ENCODE measurements around the gene RAMP1.
"Not testable (repeated sequence)": the region's sequence is repeated elsewhere in the genome, so short reads cannot be mapped to it uniquely, and the experiment has no call there.

Gene RAMP1

DNA sequence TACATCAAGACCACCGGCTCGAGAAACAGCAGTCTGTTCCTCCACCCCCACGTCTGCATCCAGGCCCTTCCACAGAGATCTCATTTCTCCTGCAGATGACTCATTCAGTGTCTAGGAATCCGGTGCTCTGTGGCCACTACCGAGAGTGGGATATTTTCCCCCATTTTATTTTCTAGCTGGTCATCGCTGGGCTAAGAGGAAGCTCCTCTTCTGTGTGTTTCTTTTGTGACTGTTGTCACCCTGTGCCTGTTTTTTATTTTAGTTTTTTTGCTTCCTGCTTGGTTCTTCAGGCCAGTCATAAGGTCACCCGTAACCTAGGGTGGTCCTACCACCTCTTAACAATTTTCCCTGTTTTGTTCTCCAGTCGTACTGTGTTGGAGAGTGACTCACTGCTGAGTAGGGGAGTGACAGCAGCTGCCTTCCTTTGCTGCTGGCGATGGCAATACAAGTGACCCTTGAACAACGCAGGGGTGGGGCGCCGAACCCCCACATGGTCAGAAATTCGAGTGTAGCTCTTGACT, 6.7 kb downstream of the RAMP1 start:
- no peak for TF ChIP-seq CTCF (IDR thresholded peaks at IDR 0.05; ENCODE audit: low read depth, low read length, missing control alignments)

GRCh38 chr2:237867465-237867864, 8.0 kb downstream of the RAMP1 start:
- no peak overlapping the region for H3K4me3 ChIP-seq (replicated peaks; ENCODE audit: low read depth, low read length)
- TF ChIP-seq CTCF (IDR thresholded peaks at IDR 0.05; ENCODE audit: low read depth, low read length, missing control alignments) = no peak
- DNase-seq (ENCODE audit: extremely low read depth, low read depth) = no peak

More for the DNA sequence above, 6.7 kb downstream of the RAMP1 start:
- DNase-seq (ENCODE audit: extremely low read depth, low read depth) = no peak
- no peak overlapping the region for H3K4me3 ChIP-seq (replicated peaks; ENCODE audit: low read depth, low read length)

- DNase-seq (ENCODE audit: extremely low read depth, low read depth); H3K4me3 ChIP-seq (replicated peaks; ENCODE audit: low read depth, low read length): not testable (repeated sequence)
Measured at GRCh38 chr2:237868074-237868473, 8.7 kb downstream of the RAMP1 start.

GRCh38 chr2:237868631-237869342, 9.4 kb downstream of the RAMP1 start:
- no peak overlapping the region for H3K4me3 ChIP-seq (replicated peaks; ENCODE audit: low read depth, low read length)
- TF ChIP-seq CTCF (IDR thresholded peaks at IDR 0.05; ENCODE audit: low read depth, low read length, missing control alignments) = no peak
- no peak for DNase-seq (ENCODE audit: extremely low read depth, low read depth)

DNA sequence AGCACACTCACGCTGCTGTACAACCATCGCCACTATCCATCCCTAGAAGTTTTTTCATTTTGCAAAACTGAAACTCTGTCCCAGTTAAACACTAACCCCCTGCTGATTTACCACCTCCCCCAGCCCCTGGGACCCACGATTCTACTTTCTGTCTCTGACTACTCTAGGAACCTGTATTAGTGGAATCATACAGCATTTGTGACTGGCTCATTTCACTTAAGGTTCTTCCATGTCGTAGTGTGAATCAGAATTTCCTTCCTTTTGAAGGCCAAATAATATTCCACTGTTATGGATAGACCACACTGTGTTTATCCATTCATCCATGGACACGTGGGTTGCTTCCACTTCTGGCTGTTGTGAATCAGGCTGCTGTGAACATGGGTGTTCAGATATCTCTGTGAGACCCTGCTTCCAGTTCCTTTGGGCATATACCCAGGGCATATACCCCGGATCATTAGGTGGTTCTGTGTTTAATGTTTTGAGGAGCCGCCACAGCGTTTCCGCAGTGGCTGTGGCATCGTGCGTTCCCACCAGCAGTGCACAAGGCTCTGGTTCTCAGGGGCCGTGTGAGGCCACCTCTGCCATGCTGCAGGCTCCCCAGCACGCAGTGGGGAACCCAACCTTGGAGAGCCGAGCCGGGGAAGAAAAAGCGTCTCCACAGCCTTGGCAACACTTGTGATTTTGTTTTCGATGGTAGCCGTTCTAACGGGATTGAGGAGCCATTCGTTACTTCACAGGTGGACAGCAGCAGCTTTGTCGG, 10.1 kb downstream of the RAMP1 start:
- no peak for TF ChIP-seq CTCF (IDR thresholded peaks at IDR 0.05; ENCODE audit: low read depth, low read length, missing control alignments)
- DNase-seq (ENCODE audit: extremely low read depth, low read depth) = no peak
- no peak overlapping the region for H3K4me3 ChIP-seq (replicated peaks; ENCODE audit: low read depth, low read length)

DNA sequence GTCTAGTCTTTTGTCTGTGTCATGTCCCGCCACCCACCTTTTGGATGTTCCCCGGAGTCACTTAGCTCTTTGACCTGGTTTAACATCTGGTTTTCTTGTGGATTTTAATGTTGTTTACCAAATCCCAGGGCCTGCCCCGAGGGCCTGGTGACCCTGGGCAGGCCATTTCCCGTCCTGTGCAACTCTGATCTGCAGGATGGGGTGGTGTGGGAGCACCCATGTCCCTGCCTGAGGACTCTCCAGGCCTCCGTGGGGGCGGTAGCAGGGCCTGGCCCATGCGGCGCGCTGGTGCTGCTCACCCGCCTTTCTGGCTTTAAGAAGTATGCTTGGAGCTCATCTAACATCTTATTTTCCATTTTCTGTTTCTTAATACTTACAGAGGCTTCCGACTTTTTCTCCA, 10.7 kb downstream of the RAMP1 start:
- TF ChIP-seq CTCF (IDR thresholded peaks at IDR 0.05; ENCODE audit: low read depth, low read length, missing control alignments) = no peak
- no peak for DNase-seq (ENCODE audit: extremely low read depth, low read depth)

More for the DNA sequence above, 10.7 kb downstream of the RAMP1 start:
- no peak overlapping the region for H3K4me3 ChIP-seq (replicated peaks; ENCODE audit: low read depth, low read length)
